VCaP (cell line): ENCODE measurements around the gene G6PC3.

Source experiments
- H3K27ac ChIP-seq: fragments of 450-650 bp; 2 replicates; pipeline ENCODE4 v1.5.1; 2017
- TF ChIP-seq, protein P1 (sequence below): fragments of 450-650 bp; conservative IDR thresholded peaks from 2 replicates; pipeline ENCODE4 v1.5.1; 2017; ENCODE audit warnings: mild to moderate bottlenecking, moderate library complexity

The G6PC3 gene

DNA sequence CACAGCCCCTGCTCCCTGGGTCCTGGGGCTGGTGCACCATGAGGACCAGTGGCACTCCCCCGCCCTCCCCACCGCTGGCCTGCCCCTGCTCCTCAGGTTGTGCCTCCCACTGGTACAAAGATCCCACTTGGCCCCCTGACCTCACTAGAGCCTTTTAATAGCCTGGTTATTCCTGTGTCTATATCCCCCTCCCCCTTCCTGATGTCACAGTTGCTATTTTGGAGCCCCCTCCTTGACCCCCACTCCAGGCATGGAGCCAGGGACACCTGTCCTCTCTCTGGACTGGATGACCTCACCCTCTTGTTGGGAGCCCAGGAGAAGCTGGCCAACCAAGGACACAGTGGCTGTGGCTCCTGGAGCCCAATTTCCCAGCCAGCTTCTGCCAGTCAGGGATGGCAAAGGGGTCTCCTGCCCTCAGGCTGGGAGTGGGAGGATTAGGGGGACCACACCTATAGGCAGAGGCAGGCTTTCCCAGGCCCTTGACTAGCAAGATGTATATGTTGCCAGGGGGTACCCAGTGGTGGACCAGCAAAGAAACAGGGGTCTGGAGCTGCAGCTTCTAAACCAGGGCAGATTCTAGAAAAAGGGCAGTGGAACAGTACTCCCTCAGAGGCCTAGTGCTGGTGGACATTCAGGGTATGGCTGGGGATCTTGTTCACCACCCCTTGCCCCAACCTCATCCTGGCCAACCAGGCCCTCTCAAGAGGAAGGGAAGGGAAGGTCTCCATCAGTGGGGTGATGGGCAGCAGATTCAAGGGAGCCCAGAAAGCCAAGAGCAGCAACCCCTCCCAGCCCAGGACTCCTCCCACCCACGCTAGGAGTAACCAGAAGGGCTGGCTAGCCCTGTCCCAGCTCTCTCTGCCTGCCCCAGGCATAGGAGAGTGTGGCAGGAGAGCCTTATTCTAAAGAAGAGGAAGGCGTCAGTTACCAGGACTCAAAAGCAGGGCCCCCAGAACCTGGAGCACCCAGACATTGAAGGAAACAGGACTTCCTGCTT is 42.0 kb downstream of the G6PC3 start:
- TF ChIP-seq, protein P1, sequence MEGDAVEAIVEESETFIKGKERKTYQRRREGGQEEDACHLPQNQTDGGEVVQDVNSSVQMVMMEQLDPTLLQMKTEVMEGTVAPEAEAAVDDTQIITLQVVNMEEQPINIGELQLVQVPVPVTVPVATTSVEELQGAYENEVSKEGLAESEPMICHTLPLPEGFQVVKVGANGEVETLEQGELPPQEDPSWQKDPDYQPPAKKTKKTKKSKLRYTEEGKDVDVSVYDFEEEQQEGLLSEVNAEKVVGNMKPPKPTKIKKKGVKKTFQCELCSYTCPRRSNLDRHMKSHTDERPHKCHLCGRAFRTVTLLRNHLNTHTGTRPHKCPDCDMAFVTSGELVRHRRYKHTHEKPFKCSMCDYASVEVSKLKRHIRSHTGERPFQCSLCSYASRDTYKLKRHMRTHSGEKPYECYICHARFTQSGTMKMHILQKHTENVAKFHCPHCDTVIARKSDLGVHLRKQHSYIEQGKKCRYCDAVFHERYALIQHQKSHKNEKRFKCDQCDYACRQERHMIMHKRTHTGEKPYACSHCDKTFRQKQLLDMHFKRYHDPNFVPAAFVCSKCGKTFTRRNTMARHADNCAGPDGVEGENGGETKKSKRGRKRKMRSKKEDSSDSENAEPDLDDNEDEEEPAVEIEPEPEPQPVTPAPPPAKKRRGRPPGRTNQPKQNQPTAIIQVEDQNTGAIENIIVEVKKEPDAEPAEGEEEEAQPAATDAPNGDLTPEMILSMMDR: no peak
- peak overlapping the region; percentile 81 for H3K27ac ChIP-seq

DNA sequence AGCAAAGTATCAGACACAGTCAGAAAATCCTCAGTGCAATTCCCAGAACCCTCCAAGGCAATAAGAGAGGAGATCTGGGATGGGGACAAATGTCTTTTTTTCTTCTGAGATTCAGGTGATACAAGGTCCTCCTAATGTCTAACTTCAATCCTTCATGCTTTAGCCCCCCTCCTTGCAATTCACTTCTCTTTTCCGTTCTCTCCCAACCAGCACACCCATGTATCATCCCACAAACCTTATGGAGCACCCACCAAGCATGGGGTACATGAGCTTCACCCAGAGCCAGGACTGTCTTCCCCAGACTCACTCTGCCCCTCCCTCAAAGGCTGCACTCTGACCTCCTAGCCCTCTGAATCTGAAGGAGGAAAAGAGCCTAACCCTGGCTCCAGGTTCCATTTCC is 42.8 kb downstream of the G6PC3 start:
- H3K27ac ChIP-seq: no peak overlapping the region
- TF ChIP-seq, protein P1: no peak

- no peak overlapping the region for H3K27ac ChIP-seq
- TF ChIP-seq, protein P1: no peak
Observed at GRCh38 chr17:44113868-44114840, 43.6 kb downstream of the G6PC3 start.

DNA sequence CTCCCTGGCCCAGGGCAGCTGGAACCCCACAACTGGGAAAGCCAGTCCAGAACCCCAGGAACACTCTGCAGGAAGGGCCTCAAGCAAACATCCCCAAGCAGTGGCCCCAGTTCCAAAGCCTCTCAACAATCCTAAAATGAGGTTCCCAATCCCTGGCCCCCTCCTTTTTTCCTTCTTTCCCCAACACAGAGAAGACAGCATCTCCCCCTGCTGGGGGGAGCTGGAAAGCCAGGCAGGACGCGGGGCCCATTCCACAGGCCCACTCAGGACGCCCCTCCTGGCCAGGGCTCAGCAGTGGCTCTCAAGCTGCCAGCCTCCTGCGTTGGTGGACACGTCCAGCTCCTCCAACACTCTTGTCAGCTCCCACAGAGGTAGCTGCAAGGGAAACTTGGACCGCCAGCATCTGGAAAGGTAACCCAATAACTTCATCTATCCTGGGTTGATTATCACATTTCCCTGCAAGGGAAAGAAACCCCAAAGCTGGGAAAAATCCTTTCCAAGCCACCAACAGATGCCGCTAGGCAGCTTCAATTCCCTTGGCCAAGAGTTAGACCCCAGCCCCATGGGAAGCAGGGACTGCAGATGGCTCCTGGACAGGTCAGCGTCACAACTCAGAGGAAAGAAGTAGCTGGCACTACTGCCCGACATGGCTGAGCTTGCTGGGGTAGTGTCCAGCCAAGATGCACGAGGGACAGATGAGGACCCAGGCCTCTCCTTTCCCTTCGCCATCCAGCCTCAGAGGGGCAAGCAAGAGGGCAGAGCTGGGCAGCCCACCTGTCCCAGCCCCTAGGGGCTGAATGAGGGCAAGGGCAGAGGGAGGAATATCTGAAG is 45.3 kb downstream of the G6PC3 start:
- no peak overlapping the region for H3K27ac ChIP-seq
- TF ChIP-seq, protein P1: peak; percentile 74

- no peak overlapping the region for H3K27ac ChIP-seq
- TF ChIP-seq, protein P1: no peak
Observed at GRCh38 chr17:44117351-44117750, 46.8 kb downstream of the G6PC3 start.

DNA sequence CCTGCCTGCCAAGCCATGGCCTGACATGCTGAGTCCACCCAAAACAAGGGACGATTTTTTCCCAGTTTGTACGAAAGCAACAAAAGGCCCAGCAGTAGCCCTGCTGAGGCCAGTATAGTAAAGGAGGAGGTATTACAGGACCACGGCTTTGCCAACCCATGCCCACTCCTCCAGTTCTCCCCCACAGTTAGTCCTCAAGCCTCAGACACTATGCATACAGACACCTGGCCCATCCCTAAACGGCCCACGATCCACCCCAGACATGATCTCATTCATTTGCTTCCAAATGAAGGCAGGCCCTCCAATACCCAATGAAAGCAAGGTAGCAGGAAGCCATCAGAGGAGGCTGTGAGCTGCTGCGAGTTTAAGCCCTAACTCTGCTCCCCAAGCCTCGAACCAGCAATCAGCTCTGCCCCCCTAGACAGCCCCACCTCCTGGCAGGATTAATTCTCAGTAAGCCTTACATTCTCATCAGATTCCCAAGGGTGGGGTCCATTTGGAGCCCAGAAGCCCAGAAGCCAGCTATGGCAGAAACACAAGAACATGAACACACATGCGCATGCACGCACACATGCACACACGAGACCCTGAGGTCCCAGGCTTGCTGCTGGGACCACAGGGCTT is 48.0 kb downstream of the G6PC3 start:
- TF ChIP-seq, protein P1: no peak

More for the DNA sequence above, 48.0 kb downstream of the G6PC3 start:
- no peak overlapping the region for H3K27ac ChIP-seq
